Activated CD8-positive, alpha-beta memory T cell treated with anti-CD3 and anti-CD28 coated beads for 48 hours (primary cell): ENCODE measurements around the gene GRM7.

ENCODE experiments used
- DNase-seq, 3 experiments: peaks; one replicate each; pipeline ENCODE4 v3.0.0-alpha.2; 2020; ENCODE audit warnings: low read depth in 2 of 3, low spot score in 2 of 3

Gene GRM7

DNA sequence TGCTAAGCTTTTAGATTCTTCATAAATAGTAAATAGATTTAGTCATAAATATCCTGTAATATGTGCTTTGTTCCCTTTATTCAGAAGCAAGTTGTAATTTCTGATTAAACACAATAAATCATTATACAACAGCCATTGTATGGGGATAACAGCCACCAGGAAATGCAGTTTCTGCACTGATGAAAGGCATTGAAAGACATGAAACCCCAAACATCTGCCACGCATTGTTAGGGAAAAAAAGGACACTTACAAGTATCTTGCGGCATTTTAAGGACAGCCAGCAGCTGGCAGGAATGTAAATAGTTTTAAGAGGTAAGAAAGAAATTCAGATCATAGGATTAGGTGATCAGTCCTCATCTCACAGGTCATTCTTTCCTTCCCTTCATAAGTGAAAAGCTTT, 839.6 kb downstream of the GRM7 start:
- no peak for DNase-seq

GRCh38 chr3:7700977-7701376, 840.1 kb downstream of the GRM7 start:
- DNase-seq: no peak

- DNase-seq: no peak
Measured at GRCh38 chr3:7707187-7707586, 846.3 kb downstream of the GRM7 start.

DNA sequence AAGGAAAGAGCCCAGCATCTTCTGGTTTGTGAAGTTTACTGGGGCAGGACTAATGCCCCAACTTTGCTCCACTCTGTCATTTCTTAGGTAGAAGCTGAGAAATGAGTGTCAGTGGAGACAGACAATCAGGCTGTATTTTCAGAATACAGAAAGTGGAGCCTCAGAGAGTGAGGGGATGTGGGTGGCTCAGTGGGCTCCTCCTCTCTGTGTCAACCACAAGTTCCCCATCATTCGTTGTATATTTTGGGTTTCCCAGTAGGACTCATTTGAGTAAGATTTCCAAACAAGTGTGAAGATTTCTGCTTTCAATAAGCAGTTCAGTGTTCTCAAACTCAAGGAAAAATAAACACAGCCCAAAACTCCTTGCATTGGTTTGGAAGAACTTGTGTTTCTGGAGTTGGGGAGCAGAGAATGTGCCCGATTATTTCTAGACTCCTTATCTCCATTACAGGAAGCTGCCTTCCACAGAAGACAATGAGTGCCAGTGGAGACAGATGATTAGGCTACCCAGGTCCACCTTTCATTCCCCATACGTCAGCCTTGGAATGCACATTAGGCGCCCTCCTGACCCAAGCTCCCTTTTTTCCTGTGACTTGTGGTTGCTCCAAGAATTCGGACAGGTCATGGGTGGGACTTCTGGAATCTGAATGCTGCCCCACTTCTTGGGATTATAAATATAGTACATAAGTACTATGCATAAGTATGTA, 848.6 kb downstream of the GRM7 start:
- no peak for DNase-seq

DNA sequence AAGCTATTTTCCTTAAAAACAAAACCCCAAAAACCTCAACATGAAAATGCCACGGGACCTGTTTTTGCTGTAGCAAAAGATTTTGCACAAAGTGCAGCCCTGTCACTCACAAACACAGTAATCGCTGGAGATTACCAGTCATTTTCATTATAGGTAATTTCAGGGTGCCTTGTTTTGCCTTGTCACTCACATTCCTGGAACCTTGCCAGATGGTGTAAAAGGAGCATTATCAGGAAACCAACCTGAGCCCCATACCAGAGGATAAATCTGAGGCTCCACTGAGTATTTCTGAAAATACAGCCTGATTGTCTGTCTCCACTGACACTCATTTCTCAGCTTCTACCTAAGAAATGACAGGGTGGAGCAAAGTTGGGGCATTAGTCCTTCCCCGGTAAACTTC, 849.4 kb downstream of the GRM7 start:
- DNase-seq: no peak

DNA sequence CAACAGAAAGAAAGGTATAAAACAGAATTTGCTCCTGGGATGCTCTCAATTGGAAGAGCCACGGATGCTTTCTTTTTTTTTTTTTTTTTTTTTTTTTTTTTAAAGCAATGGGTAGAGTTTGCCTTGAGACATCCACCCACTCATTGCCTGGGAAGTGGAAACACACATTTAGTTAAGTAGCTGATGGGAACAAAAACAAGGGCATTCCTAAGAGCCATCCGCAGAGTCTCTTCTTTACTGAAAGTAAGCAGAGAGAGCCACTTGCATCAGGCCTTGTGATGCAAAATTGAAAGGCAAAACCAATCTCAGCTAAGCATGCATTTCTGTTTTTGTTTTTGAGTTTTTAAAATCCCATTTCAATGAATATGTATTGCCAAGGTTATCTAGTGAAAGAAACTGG, 852.8 kb downstream of the GRM7 start:
- DNase-seq: no peak

DNA sequence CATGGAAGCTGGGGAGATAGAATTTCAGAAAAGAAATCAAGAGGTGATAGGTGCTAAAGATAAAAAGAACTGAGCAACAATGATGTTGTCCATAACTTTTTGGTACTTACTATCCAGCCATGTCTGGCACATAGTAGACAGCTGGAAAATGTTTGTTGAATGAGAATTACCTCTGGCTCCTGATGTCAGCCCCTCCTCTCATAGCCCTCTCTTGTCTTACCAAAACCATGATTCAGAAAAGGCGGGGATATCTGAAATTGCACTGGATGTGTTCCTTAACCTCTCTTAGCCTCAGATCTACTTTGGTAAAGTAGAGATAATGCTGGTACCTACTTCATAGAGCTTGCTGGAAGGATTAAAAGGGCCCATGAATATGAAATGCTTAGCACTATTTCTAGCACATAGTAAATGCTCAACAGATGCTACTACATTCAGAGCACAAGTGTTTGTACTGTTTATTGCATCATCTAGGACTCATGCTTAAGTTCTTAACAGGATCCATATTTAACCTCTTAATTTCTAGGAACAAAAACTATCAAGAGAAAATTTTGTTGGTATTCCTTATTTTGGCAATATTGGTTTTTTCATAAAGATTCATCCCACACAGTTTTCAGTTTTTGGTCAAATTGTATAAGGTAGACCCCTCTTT, 859.9 kb downstream of the GRM7 start:
- no peak for DNase-seq

- no peak for DNase-seq
Measured at GRCh38 chr3:7721869-7722268, 861.0 kb downstream of the GRM7 start.

- DNase-seq: no peak
Measured at GRCh38 chr3:7728566-7729519, 867.9 kb downstream of the GRM7 start.

DNA sequence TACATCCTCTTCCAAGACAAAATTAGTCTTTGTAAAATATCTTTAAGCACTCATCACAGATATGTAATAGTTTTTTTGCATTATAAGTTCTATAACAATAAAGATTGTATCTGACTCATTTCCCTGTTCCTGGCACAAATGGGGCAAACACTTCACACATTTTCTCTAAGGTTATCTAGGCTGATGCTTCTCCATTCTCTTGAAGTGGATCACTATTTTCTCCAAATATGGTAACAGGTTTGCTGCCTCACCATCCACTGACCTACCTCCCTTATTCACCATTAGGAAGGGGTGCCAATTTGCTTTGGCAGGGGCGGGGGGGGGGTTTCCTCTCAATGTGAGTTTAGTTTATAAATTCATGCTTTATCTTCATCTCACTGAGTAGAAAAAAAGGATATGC, 873.0 kb downstream of the GRM7 start:
- no peak for DNase-seq

DNA sequence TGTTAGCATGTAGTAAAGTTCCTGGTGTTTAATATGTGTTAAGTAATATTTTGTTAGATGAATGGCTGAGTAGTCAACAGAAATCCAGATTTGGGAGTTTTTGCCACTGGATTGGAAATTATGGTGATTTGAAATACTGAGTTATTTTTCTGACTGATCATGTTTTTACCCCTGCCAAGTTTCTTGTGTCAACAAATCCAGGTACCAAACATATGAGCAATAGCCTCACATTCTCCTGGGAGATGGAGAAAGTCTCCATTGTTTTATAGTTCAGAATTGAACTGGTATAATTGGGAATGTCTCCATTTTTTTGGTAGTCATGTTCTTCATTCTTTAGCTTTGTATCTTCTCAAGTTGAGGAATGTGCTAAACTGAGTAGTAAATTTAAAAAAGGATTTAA, 873.5 kb downstream of the GRM7 start:
- DNase-seq: no peak

GRCh38 chr3:7737263-7737662, 876.3 kb downstream of the GRM7 start:
- DNase-seq: no peak

GRCh38 chr3:7739754-7740153, 878.8 kb downstream of the GRM7 start:
- DNase-seq: no peak

DNA sequence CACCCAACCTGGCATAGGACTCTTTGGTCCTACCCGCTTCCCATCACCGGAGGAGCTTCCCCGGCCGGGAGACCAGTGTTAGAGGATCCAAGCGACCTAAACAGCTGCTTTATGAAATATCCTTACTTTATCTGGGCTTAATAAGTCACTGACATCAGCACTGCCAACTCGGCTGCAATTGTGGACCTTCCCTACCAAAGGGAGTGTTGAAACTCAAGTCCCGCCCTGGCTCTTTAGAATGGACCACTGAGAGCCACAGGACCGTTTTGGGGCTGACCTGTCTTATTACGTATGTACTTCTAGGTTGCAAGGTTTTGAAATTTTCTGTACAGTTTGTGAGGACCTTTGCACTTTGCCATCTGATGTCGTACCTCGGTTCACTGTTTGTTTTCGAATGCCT, 879.5 kb downstream of the GRM7 start:
- DNase-seq: no peak

- no peak for DNase-seq
Measured at GRCh38 chr3:7744850-7745249, 883.9 kb downstream of the GRM7 start.

DNA sequence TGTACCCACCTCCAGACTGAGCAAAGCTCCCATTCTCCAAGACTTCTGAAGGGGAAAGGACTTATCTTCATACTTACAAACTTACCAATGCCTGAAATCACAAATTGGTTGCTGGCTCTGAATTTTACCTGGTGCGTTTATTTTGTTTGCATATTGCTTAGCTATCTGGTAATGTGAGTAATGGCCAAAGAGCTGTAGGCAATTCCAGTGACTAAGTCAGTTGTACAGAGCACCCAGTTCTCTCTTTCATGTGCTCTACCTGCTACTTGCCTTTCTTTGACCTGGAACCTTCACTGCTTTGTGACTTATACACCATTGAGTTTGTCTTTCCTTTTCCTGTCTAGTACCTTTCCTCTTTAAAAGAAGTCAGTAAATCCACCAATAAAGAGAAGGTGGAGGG, 884.8 kb downstream of the GRM7 start:
- DNase-seq: no peak

DNA sequence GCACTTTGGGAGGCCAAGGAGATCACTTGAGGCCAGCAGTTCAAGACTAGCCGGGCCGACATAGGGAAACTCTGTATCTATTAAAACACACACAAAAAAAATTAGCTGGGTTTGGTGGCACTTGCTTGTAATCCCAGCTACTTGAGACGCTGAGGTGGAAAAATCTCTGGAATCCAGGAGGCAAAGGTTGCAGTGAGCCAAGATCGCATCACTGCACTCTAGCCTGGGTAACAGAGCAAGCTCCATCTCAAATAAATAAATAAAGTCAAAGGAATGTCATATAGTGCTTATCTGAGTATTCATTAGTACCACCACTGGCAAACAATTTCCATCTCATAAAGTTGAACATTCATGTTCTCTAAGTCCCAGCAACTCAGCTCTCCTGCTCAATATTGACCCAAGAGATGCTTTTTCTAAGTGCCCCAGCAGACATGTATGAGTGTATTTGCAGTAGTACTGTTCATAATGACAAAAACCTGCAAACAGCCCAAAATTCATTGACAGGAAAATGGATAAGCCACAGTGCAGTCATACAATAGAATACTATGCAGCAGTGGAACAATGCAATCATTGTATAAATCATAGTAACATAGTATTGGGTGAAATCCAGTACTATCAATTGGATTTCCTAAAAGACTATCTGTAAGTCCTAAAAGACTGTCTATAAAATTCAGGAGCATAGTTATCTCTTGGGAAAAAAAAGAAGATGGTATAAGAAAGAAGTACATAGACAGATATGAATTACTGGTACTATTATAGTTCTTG, 889.2 kb downstream of the GRM7 start:
- DNase-seq: no peak

DNA sequence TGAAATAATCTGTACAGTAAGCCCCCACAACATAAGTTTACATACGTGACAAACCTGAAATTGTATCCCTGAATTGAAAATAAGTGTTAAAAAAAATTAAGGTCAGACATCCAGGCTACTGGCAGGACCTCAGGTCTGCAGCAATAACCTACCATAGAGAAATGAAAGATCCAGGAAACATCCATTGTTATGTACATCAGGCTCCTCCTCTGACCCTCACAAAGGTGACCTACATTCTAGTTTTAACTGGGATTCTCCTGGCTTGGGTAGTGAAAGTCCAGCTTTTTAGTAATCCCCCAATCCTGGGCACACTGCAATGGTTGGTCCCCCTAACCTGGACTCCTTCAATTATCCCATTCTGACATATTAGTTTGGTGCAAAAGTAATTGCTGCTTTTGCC, 891.1 kb downstream of the GRM7 start:
- no peak for DNase-seq

DNA sequence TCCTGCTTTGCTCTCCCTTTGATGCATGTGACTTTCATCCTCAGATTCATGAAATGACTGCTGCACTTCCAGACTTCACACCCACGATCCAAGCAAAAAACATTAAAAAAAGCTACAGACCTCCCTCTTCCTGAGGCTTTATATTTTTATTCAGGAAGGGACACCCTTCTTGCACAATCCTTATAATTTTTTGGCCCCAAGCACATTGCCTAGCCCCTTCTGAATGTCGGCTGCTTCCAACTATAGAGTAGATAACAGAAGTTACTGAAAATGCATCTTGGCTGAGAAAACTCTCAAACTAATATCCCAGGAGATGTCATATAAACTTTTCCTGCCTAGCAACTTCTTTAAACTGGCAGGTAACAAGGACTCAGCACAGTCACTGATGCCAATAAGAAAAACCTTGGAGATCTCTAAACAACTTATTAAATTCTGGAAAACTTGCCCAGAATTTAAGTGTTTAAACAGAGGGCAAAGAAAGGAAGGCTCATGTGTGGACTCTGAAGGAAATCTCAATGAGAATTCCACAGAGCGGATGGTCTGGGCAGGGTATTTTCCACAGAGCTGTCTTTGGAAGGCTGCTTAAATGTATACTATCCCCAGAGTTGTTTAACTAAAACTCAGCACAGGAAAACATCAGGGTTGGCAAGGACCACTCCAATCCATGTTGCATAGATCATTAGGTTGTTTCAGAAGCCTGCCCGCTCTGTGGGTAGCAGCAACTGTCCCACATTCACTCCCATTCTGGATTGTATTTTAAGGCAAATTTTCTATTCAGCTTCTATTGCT, 893.9 kb downstream of the GRM7 start:
- DNase-seq: no peak

GRCh38 chr3:7759630-7760029, 898.7 kb downstream of the GRM7 start:
- DNase-seq: no peak
